ENCODE results near the gene WIPF1.
A peak's percentile ranks its signal among the peaks of the same experiment; 100 is the strongest.

The WIPF1 gene

GRCh38 chr2:174597345-174598047 lies at the start of gene WIPF1:
TSS of gene WIPF1 (minus strand) at chr2:174597804. CDS start at chr2:174585573, 12,231 bp downstream.
- DNase-seq, result no peak

- no peak for DNase-seq
Measured at GRCh38 chr2:174645296-174645695, 47.7 kb upstream of the WIPF1 start.

- DNase-seq, result no peak
Measured at GRCh38 chr2:174644406-174644805, 46.8 kb upstream of the WIPF1 start.

- no peak for DNase-seq
Measured at GRCh38 chr2:174643356-174643755, 45.8 kb upstream of the WIPF1 start.

GRCh38 chr2:174641168-174641567 lies 43.6 kb upstream of the WIPF1 start:
- no peak for DNase-seq

GRCh38 chr2:174636987-174637386 lies 39.4 kb upstream of the WIPF1 start:
- no peak for DNase-seq

GRCh38 chr2:174635776-174636404 lies 38.3 kb upstream of the WIPF1 start:
- no peak for DNase-seq

GRCh38 chr2:174635015-174635593 lies 37.5 kb upstream of the WIPF1 start:
- peak; percentile 17 for DNase-seq

GRCh38 chr2:174634130-174635014 lies 36.8 kb upstream of the WIPF1 start:
- peak; percentile 61 for DNase-seq

- DNase-seq, result peak; percentile 22
Measured at GRCh38 chr2:174633623-174633930, 36.0 kb upstream of the WIPF1 start.

GRCh38 chr2:174632841-174633622 lies 35.4 kb upstream of the WIPF1 start:
- no peak for DNase-seq

GRCh38 chr2:174631009-174631981 lies 33.7 kb upstream of the WIPF1 start:
- DNase-seq, result no peak

GRCh38 chr2:174630107-174630506 lies 32.5 kb upstream of the WIPF1 start:
- DNase-seq, result no peak

- no peak for DNase-seq
Measured at GRCh38 chr2:174629506-174629905, 31.9 kb upstream of the WIPF1 start.

GRCh38 chr2:174628528-174629169 lies 31.0 kb upstream of the WIPF1 start:
- no peak for DNase-seq

- no peak for DNase-seq
Measured at GRCh38 chr2:174627216-174627615, 29.6 kb upstream of the WIPF1 start.

- DNase-seq, result no peak
Measured at GRCh38 chr2:174624895-174625430, 27.4 kb upstream of the WIPF1 start.

- no peak for DNase-seq
Measured at GRCh38 chr2:174623690-174624089, 26.1 kb upstream of the WIPF1 start.

GRCh38 chr2:174623106-174623637 lies 25.6 kb upstream of the WIPF1 start:
- DNase-seq, result no peak

- no peak for DNase-seq
Measured at GRCh38 chr2:174621323-174621722, 23.7 kb upstream of the WIPF1 start.
